ENCODE measurements around the gene NEURL2. TPM values are rescaled to one million over a fixed set of nuclear protein-coding genes. Genes with fewer than 3 reads are reported as not detected.

NEURL2 gene
- total RNA-seq, 1 donor from 2014 or later: 15.2 TPM

DNA sequence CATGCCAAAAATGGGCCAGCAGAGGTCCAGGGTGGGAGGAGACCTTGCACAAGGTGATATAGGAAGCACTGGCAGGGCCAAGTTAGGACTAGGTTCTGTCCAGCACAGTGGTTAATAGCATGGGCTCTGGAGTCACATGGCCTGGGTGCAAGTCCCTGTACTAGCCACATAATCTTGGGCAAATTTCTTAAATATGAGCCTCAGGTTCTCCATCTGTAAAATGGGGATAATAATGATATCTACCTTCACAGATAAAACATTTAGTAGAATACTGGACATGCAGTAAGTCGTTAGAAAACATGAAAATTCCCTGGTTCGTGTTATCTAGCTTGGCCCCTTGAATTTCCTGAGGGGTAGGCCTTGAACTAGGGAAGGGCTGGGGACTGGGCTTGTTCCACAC, 6.3 kb upstream of the NEURL2 start:
- Histone ChIP-seq H3K27ac (no peak overlapping the region), H3K27me3 (no peaks in the 10 kb centered on the region), H3K4me1 (peaks cover 10% of the 10 kb centered on the region), H3K36me3 (peaks cover 0 to 42% of the 10 kb centered on the region in 2 donors), H3K9me3 (no peaks in the 10 kb centered on the region), H3K4me3 (no peak overlapping the region)
- intact Hi-C loops (cut with DNase I): no loop called here
- no peak for DNase-seq (ENCODE audit: extremely low spot score in 2 of 2)
- TF ChIP-seq POLR2A (IDR thresholded peaks at IDR 0.05) (no peak), POLR2AphosphoS5 (IDR thresholded peaks at IDR 0.05; ENCODE audit: insufficient read depth in 1 of 2, low read depth in 1 of 2) (no peak)
- TF ChIP-seq, protein P1, sequence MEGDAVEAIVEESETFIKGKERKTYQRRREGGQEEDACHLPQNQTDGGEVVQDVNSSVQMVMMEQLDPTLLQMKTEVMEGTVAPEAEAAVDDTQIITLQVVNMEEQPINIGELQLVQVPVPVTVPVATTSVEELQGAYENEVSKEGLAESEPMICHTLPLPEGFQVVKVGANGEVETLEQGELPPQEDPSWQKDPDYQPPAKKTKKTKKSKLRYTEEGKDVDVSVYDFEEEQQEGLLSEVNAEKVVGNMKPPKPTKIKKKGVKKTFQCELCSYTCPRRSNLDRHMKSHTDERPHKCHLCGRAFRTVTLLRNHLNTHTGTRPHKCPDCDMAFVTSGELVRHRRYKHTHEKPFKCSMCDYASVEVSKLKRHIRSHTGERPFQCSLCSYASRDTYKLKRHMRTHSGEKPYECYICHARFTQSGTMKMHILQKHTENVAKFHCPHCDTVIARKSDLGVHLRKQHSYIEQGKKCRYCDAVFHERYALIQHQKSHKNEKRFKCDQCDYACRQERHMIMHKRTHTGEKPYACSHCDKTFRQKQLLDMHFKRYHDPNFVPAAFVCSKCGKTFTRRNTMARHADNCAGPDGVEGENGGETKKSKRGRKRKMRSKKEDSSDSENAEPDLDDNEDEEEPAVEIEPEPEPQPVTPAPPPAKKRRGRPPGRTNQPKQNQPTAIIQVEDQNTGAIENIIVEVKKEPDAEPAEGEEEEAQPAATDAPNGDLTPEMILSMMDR (IDR thresholded peaks at IDR 0.05): no peak

DNA sequence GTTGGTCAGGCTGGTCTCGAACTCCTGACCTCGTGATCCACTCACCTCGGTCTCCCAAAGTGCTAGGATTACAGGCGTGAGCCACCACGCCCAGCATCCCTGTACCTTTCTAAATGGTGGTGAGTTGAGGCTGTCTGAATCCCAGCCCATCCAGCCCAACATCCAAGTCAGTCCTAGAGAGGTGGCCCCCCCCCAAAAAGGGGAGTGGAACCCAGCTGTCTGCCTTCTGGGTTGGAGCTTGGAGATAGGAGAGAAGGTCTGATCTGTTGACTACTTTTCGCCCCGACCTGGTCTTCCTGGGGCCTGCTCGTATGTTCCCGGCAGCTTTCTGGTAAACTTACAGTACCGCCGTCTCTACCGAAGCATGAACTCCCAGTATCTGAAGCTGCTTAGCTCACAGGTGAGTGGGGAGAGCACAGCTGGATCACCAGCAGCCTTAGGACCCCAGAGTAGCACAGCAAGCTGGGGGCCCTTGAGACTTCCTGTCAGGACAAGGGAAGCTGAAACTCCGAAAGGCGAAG, 5.7 kb upstream of the NEURL2 start:
- Histone ChIP-seq H3K27ac (no peak overlapping the region), H3K4me3 (no peak overlapping the region), H3K36me3 (peaks cover 0 to 39% of the 10 kb centered on the region in 2 donors), H3K4me1 (peaks cover 16% of the 10 kb centered on the region), H3K9me3 (no peaks in the 10 kb centered on the region), H3K27me3 (no peaks in the 10 kb centered on the region)
- intact Hi-C loops (cut with DNase I): no loop called here
- no peak for DNase-seq (ENCODE audit: extremely low spot score in 2 of 2)
- TF ChIP-seq POLR2A (IDR thresholded peaks at IDR 0.05) (no peak), POLR2AphosphoS5 (IDR thresholded peaks at IDR 0.05; ENCODE audit: insufficient read depth in 1 of 2, low read depth in 1 of 2) (no peak)
- TF ChIP-seq, protein P1 (IDR thresholded peaks at IDR 0.05): no peak

DNA sequence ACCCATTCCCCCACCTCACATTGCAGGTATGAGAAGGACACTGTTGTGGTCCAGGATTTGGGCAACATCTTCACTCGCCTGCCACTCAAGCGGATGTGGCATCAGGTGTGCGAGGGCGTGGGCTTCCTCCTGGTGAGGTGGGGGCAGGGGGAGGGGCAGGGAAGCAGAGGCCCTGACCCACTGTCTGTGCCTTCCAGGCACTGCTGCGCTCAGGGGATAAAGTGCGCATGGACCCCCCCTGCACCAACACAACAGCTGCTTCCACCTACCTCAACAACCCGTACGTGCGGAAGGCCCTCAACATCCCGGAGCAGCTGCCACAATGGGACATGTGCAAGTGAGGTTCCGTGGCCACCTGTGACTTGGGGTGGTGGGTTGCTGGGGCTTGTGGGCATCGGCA, 3.8 kb upstream of the NEURL2 start:
- no peak overlapping the region for H3K4me3 ChIP-seq
- DNase-seq (ENCODE audit: extremely low spot score in 2 of 2): no peak
- peaks cover 24% of the 10 kb centered on the region for H3K4me1 ChIP-seq
- TF ChIP-seq POLR2A (IDR thresholded peaks at IDR 0.05) (no peak), POLR2AphosphoS5 (IDR thresholded peaks at IDR 0.05; ENCODE audit: insufficient read depth in 1 of 2, low read depth in 1 of 2) (no peak)
- TF ChIP-seq, protein P1 (IDR thresholded peaks at IDR 0.05): no peak
- H3K9me3 ChIP-seq: no peaks in the 10 kb centered on the region
- H3K36me3 ChIP-seq: peaks cover 0 to 39% of the 10 kb centered on the region in 2 donors
- no peak overlapping the region for H3K27ac ChIP-seq
- H3K27me3 ChIP-seq: no peaks in the 10 kb centered on the region
- intact Hi-C loops (cut with DNase I): no loop called here

DNA sequence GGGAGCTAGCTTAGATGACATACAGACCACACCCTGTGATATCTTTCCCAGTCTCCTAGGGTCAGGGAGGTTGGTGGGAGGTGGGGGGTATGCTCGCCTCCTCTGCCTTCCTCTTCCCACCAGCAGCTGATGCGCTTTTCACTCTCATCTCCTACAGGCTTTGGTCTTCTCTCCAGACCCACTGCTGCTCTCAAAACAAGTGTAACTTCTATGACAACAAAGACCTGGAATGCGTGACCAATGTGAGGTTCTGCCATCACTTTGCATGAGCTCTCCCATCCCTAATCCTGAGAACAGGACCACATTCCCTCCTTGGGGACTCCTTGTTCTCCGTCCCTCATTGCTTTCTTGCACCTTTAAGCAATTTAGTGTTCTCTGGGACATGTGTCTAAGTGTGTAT, 2.8 kb upstream of the NEURL2 start:
- Histone ChIP-seq H3K4me3 (no peak overlapping the region), H3K36me3 (peaks cover 0 to 39% of the 10 kb centered on the region in 2 donors), H3K27ac (no peak overlapping the region), H3K27me3 (no peaks in the 10 kb centered on the region), H3K4me1 (peaks cover 34% of the 10 kb centered on the region), H3K9me3 (no peaks in the 10 kb centered on the region)
- TF ChIP-seq, protein P1 (IDR thresholded peaks at IDR 0.05): no peak
- TF ChIP-seq POLR2AphosphoS5 (IDR thresholded peaks at IDR 0.05; ENCODE audit: insufficient read depth in 1 of 2, low read depth in 1 of 2): no peak
- no peak for TF ChIP-seq POLR2A (IDR thresholded peaks at IDR 0.05)
- intact Hi-C loops (cut with DNase I): no loop called here
- DNase-seq (ENCODE audit: extremely low spot score in 2 of 2): no peak

DNA sequence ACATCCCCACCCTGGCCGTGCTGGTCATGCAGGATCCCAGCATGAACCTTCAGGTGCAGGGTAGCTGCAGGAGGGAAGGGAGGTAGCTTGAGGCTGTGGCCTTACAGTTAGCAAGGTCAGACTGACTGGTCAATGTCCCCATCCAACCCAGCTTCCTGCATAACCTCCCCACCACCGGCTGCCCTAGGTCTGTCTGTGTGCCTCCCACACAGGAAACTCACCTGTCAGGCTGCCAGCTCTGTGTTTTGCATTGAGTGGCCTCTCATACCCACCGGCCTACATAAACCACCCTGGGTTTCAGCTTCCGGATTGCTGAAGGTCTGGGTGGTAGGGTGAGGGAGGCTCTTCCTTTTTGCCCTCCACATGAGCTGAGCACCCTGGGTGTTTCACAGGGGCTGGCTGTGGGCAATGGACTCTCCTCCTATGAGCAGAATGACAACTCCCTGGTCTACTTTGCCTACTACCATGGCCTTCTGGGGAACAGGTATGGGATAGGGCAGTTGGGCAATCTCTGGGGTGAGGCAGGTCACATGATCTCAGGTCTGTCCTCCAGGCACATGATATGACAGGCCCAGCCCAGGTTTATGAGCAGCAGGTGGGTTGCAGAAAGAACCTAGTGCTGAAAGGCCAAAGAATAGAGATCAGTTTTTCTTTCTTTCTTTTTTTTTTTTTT, 2.0 kb upstream of the NEURL2 start:
- Histone ChIP-seq H3K27me3 (no peaks in the 10 kb centered on the region), H3K4me1 (peaks cover 39% of the 10 kb centered on the region), H3K4me3 (no peak overlapping the region), H3K36me3 (peaks cover 0 to 35% of the 10 kb centered on the region in 2 donors), H3K27ac (no peak overlapping the region), H3K9me3 (no peaks in the 10 kb centered on the region)
- TF ChIP-seq POLR2A (IDR thresholded peaks at IDR 0.05): no peak
- TF ChIP-seq, protein P1 (IDR thresholded peaks at IDR 0.05): no peak
- intact Hi-C loops (cut with DNase I): no loop called here
- DNase-seq (ENCODE audit: extremely low spot score in 2 of 2): no peak
